ENCODE data around the gene PRKAG2. TPM values are rescaled to one million over a fixed set of nuclear protein-coding genes. Genes with fewer than 3 reads are reported as not detected.

The PRKAG2 gene
- total and polyA plus RNA-seq, 4 donors, result 17.5 to 33.3 (median 23.9) TPM

- ATAC-seq (ENCODE audit: insufficient read depth, low FRiP score), result no peak
- TF ChIP-seq, protein P1, sequence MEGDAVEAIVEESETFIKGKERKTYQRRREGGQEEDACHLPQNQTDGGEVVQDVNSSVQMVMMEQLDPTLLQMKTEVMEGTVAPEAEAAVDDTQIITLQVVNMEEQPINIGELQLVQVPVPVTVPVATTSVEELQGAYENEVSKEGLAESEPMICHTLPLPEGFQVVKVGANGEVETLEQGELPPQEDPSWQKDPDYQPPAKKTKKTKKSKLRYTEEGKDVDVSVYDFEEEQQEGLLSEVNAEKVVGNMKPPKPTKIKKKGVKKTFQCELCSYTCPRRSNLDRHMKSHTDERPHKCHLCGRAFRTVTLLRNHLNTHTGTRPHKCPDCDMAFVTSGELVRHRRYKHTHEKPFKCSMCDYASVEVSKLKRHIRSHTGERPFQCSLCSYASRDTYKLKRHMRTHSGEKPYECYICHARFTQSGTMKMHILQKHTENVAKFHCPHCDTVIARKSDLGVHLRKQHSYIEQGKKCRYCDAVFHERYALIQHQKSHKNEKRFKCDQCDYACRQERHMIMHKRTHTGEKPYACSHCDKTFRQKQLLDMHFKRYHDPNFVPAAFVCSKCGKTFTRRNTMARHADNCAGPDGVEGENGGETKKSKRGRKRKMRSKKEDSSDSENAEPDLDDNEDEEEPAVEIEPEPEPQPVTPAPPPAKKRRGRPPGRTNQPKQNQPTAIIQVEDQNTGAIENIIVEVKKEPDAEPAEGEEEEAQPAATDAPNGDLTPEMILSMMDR (IDR thresholded peaks at IDR 0.05; ENCODE audit: control extremely low read depth, extremely low read depth), result no peak
- Histone ChIP-seq H3K9ac (ENCODE audit: insufficient read depth in 1 of 2, low read length in 2 of 2) (no peak overlapping the region), H3K9me3 (ENCODE audit: control insufficient read depth in 4 of 4, insufficient read depth in 3 of 4, low read length in 3 of 4) (no peaks in the 10 kb centered on the region), H3K4me1 (ENCODE audit: control insufficient read depth in 5 of 5, insufficient read depth in 5 of 5, low read length in 5 of 5) (peaks cover 0 to 21% (median 13%) of the 10 kb centered on the region in 5 donors), H3K27ac (ENCODE audit: low read depth in 1 of 2, low read length in 1 of 2) (no peak overlapping the region), H3K4me3 (no peak overlapping the region), H3K27me3 (ENCODE audit: control insufficient read depth in 3 of 3, insufficient read depth in 3 of 3, low read length in 2 of 3) (peaks cover 0 to 3% (median 0%) of the 10 kb centered on the region in 3 donors), H3K36me3 (ENCODE audit: control insufficient read depth in 4 of 4, insufficient read depth in 4 of 4, low read length in 4 of 4) (no peaks in the 10 kb centered on the region)
- 43 to 72% methylated on average over 10 of the region's 10 CpGs for WGBS, 2 donors
- no peak for DNase-seq
Observed at GRCh38 chr7:151699928-151700319, 177.0 kb downstream of the PRKAG2 start.

DNA sequence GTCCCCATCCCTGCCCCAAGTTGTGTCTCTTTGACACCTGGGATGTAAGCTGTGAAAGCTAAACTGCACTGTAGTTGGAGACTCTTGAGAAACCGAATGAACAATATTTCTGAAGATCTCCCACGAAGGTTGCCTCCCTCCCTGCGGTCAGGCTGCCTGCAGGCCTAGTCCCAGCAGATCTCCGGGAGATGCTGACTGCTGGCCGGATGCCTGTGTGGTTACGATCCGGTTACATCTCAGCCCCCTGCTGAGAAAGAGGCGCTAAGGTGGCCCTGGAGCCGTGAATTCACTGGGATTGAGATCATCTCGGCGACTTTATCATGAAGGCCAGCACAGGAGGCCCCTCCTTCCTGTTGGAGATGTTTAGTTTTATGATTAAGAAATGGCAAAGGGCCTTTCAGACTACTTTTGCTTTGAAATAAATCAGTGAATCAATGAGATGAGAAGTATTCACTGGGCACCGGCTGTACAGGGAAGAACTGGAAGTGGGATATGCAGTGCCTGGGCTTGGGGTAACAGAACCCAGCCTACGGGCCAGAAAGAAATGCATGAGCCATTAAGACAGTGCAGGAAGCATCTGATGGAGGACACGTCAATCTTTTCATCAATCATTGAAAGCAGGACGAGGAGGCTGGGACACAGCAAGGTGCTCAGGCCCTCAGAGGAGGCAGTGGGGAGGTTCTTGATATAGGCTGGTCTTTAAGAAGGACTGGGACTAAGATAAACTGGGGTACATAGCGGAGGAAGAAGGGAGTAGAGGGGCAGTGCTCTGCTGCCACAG is 177.6 kb downstream of the PRKAG2 start:
- Histone ChIP-seq H3K4me1 (ENCODE audit: control insufficient read depth in 5 of 5, insufficient read depth in 5 of 5, low read length in 5 of 5) (peaks cover 0 to 21% (median 13%) of the 10 kb centered on the region in 5 donors), H3K4me3 (no peak overlapping the region)
- no peak for ATAC-seq (ENCODE audit: insufficient read depth, low FRiP score)

GRCh38 chr7:151697942-151698341 is 179.0 kb downstream of the PRKAG2 start:
- ATAC-seq (ENCODE audit: insufficient read depth, low FRiP score) (no peak), DNase-seq (no peak)
- Histone ChIP-seq H3K36me3 (ENCODE audit: control insufficient read depth in 4 of 4, insufficient read depth in 4 of 4, low read length in 4 of 4) (no peaks in the 10 kb centered on the region), H3K27ac (ENCODE audit: low read depth in 1 of 2, low read length in 1 of 2) (no peak overlapping the region), H3K4me3 (no peak overlapping the region), H3K9ac (ENCODE audit: insufficient read depth in 1 of 2, low read length in 2 of 2) (no peak overlapping the region), H3K4me1 (ENCODE audit: control insufficient read depth in 5 of 5, insufficient read depth in 5 of 5, low read length in 5 of 5) (peaks cover 0 to 22% (median 13%) of the 10 kb centered on the region in 5 donors), H3K9me3 (ENCODE audit: control insufficient read depth in 4 of 4, insufficient read depth in 3 of 4, low read length in 3 of 4) (no peaks in the 10 kb centered on the region), H3K27me3 (ENCODE audit: control insufficient read depth in 3 of 3, insufficient read depth in 3 of 3, low read length in 2 of 3) (peaks cover 0 to under 1% (median 0%) of the 10 kb centered on the region in 3 donors)
- TF ChIP-seq, protein P1 (IDR thresholded peaks at IDR 0.05; ENCODE audit: control extremely low read depth, extremely low read depth), result no peak
- WGBS, 2 donors, result 87 to 89% methylated on average over 3 to 5 of the region's 5 CpGs

More for the DNA sequence above, 177.6 kb downstream of the PRKAG2 start:
- Histone ChIP-seq H3K27me3 (ENCODE audit: control insufficient read depth in 3 of 3, insufficient read depth in 3 of 3, low read length in 2 of 3) (peaks cover 0 to 3% (median 0%) of the 10 kb centered on the region in 3 donors), H3K36me3 (ENCODE audit: control insufficient read depth in 4 of 4, insufficient read depth in 4 of 4, low read length in 4 of 4) (no peaks in the 10 kb centered on the region), H3K27ac (ENCODE audit: low read depth in 1 of 2, low read length in 1 of 2) (no peak overlapping the region), H3K9ac (ENCODE audit: insufficient read depth in 1 of 2, low read length in 2 of 2) (no peak overlapping the region), H3K9me3 (ENCODE audit: control insufficient read depth in 4 of 4, insufficient read depth in 3 of 4, low read length in 3 of 4) (no peaks in the 10 kb centered on the region)
- TF ChIP-seq, protein P1 (IDR thresholded peaks at IDR 0.05; ENCODE audit: control extremely low read depth, extremely low read depth), result no peak
- DNase-seq, result no peak
- WGBS, 2 donors, result 80 to 84% methylated on average over 16 of the region's 16 CpGs
